Neutrophil (primary cell): Measurements from ENCODE around the gene FGF3.

Source experiments
- H3K27ac ChIP-seq: fragments of 200-600 bp; sonication (generic); 2 replicates; pipeline ENCODE4 v1.5.1; 2016; ENCODE audit warnings: mild to moderate bottlenecking, moderate library complexity
- H3K27me3 ChIP-seq: fragments of 200-600 bp; sonication (generic); 2 replicates; pipeline ENCODE4 v1.6.0; 2016; ENCODE audit warnings: mild to moderate bottlenecking
- H3K36me3 ChIP-seq: fragments of 200-600 bp; sonication (generic); 2 replicates; pipeline ENCODE4 v1.5.1; 2017
- H3K4me1 ChIP-seq, 2 experiments: fragments of 200-600 bp in 1 of 2; sonication (generic) in 1 of 2; 1 replicate in 1 of 2; 2 replicates in 1 of 2; pipeline versions ENCODE4 v1.5.1 to v1.6.1; 2013 to 2016; ENCODE audit warnings: low read depth in 1 of 2, low read length in 1 of 2, mild to moderate bottlenecking in 1 of 2, moderate library complexity in 1 of 2; ENCODE audit not compliant: control insufficient read depth in 1 of 2, insufficient read depth in 1 of 2
- H3K4me3 ChIP-seq, 2 experiments: fragments of 200-600 bp in 1 of 2; sonication (generic) in 1 of 2; 1 replicate in 1 of 2; 2 replicates in 1 of 2; pipeline ENCODE4 v1.5.1; 2013 to 2016; ENCODE audit warnings: low read depth in 1 of 2, low read length in 1 of 2, mild to moderate bottlenecking in 1 of 2, moderate library complexity in 1 of 2
- H3K9me3 ChIP-seq: fragments of 200-600 bp; sonication (generic); 2 replicates; pipeline ENCODE4 v1.5.1; 2016
- TF ChIP-seq, protein P1 (sequence below): fragments of 200-600 bp; sonication (generic); IDR thresholded peaks from 2 replicates; pipeline ENCODE4 v1.5.1; 2016; ENCODE audit warnings: antibody characterized with exemption

The FGF3 gene

DNA sequence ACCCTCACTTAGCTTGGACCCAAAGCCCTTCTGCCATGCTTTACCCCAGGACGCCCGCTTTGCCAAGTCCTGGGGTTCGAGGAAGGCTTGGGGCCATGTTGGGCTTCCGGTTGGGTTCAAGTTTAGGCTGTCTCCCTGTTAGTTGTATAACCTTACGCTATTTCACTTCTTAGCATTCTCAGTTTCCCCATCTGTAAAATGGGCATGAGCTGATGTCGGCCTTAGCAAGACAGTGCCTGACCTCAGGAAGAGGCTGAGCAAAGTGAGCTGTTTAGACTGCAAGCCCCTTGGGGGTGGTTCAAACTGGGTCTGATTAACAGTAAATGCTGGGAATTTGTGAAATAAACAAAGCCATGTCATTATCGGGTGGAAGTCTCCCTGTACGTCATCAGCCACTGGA is 40.8 kb downstream of the FGF3 start:
- Histone ChIP-seq H3K27me3 (peaks cover 62% of the 10 kb centered on the region), H3K4me1 (no peaks in the 10 kb centered on the region), H3K36me3 (no peaks in the 10 kb centered on the region), H3K4me3 (no peak overlapping the region), H3K27ac (no peak overlapping the region), H3K9me3 (no peaks in the 10 kb centered on the region)
- TF ChIP-seq, protein P1, sequence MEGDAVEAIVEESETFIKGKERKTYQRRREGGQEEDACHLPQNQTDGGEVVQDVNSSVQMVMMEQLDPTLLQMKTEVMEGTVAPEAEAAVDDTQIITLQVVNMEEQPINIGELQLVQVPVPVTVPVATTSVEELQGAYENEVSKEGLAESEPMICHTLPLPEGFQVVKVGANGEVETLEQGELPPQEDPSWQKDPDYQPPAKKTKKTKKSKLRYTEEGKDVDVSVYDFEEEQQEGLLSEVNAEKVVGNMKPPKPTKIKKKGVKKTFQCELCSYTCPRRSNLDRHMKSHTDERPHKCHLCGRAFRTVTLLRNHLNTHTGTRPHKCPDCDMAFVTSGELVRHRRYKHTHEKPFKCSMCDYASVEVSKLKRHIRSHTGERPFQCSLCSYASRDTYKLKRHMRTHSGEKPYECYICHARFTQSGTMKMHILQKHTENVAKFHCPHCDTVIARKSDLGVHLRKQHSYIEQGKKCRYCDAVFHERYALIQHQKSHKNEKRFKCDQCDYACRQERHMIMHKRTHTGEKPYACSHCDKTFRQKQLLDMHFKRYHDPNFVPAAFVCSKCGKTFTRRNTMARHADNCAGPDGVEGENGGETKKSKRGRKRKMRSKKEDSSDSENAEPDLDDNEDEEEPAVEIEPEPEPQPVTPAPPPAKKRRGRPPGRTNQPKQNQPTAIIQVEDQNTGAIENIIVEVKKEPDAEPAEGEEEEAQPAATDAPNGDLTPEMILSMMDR = no peak

DNA sequence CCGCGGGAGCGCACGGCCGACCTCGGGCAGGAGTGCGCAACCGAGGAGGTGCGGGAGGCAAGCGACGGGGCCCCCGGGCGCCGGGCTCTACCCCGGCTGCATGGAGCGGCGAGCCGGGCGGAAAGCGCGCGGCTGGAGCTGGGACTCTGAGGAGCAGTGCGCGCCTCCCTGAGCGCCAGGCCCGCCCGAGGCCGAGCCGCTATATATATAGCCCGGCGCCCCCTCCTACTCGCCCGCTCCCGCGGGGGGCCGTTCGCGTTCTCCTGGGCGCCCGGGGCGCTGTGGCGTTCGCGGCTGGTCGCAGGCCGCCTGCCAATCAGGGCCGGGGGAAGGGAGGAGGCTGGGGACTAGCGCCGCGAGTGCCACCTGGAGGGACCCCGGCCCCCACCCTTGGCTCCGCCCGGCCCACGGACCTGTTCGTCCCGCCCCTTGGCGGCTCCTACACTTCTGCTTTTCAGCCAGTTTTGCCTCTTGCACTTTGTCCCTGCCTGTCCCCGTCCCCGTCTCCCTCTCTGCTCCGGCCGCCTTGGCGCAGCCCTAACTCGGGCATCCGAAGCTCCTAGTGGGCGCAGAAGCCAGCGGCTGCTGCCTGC is 44.0 kb downstream of the FGF3 start, which contains the start of gene FGF4:
Gene FGF4 (minus strand): TSS at position 179 of the 593 bp plus-strand sequence. CDS start 257 bp downstream, outside the sequence.
- H3K4me3 ChIP-seq = no peak within 1 kb of the TSS
- H3K27ac ChIP-seq = no peak within 1 kb of the TSS
- peaks cover 87% of the 10 kb centered on the region for H3K27me3 ChIP-seq
- TF ChIP-seq, protein P1 = no peak
- no peaks in the 10 kb centered on the region for H3K4me1 ChIP-seq
- no peaks in the 10 kb centered on the region for H3K9me3 ChIP-seq
- no peaks in the 10 kb centered on the region for H3K36me3 ChIP-seq

DNA sequence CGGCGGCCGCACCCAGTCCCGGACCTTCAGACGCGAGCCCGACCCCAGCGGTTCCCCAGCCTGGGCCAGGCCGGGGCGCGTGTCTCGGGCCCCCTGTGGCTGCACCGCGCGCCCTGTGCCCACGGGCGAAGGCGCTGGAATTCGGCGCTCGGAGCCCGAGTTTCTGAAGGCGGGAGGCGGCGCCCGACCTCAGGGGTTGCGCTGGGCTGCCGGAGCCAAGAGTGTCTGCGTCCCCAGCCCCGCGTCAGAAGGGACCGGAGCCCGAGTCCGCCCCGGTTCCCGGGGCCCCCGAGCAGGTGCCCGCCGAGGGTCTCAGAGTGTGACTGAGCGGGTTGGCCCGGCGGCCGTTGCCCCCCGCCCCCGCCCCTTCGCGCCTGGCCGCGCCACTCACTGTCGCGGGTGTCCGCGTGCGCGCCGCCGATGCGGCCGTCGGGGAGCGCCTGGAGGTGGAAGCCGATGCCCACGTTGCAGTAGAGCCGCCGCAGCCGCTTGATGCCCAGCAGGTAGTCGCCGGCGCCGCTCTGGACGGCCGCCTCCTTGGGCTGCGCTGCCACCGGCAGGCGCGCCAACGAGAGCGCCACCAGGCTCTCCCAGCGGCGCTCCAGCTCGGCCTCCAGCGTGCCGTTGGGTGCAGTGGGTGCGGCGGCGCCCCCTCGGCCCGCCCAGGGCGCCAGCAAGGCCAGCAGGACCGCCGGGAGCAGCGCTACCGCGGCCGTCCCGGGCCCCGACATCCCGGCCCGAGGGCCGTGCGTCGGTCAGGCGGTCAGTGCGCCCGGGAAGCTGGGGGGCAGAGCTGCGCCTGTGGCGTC is 44.7 kb downstream of the FGF3 start:
- Histone ChIP-seq H3K4me3 (no peak overlapping the region), H3K27ac (no peak overlapping the region), H3K27me3 (peaks cover 94% of the 10 kb centered on the region), H3K9me3 (no peaks in the 10 kb centered on the region), H3K36me3 (no peaks in the 10 kb centered on the region), H3K4me1 (no peaks in the 10 kb centered on the region)
- TF ChIP-seq, protein P1 = no peak

DNA sequence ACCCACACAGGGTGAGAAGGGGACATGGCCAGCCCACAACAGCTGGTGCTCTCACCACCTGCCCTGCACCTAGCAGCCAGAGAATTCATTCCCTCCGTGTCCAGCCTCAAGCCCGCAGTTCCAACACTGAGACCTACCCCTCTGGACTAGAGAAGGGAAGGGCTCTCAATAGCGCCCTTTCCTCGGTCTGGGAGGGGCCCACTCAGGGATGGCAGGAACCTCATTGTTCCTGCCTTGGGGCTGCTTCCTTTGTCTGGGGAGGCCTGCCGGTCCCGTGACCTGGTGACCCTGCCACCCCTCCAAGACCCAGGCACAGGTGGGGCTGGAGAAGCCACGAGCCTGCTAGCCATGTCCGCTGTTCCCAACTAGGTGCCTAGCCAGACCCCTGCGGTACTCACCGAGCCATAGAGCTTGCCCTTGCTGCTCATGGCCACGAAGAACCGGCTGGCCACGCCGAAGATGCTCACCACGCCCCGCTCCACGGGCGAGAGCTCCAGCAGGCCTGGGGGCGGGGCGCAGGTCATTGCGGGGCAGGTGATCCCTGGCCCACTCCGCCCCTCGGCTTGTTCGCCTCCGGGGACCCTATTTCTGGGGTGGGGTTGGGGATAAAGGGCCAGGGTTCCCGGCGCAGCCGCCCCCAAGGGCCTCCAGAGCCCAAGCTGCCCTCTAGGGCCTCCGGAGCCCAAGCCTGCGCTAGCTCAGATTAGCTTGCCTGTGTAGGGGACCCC is 45.4 kb downstream of the FGF3 start:
- peaks cover 98% of the 10 kb centered on the region for H3K27me3 ChIP-seq
- no peaks in the 10 kb centered on the region for H3K9me3 ChIP-seq
- H3K36me3 ChIP-seq = no peaks in the 10 kb centered on the region
- no peak overlapping the region for H3K27ac ChIP-seq
- TF ChIP-seq, protein P1 = no peak
- H3K4me3 ChIP-seq = no peak overlapping the region
- H3K4me1 ChIP-seq = no peaks in the 10 kb centered on the region

DNA sequence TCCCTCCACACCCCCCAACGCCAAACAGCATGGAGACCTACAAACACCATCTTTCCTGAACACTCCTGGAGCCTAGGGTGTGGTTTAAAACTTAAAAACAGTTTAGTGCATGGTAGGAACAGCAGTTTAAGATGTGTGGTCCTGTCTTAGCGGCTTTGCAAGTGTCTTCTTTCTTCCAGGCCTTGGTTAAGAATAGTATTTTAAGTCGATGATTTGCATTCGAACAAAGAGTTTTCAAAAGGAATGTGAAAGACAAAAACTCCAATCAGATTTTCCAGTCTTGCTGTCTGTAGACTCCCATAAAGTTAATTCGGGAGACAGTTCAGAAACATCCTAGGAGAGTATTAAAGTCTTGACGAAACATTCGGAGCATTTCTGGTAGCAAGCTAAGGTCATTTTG is 47.8 kb downstream of the FGF3 start:
- H3K4me1 ChIP-seq = no peaks in the 10 kb centered on the region
- H3K27ac ChIP-seq = no peak overlapping the region
- H3K36me3 ChIP-seq = no peaks in the 10 kb centered on the region
- TF ChIP-seq, protein P1 = no peak
- H3K4me3 ChIP-seq = no peak overlapping the region
- peaks cover 85% of the 10 kb centered on the region for H3K27me3 ChIP-seq
- H3K9me3 ChIP-seq = no peaks in the 10 kb centered on the region
